Left ventricle myocardium superior (tissue), 1 donor: ENCODE data around the gene ZNF583. TPM values are rescaled to one million over a fixed set of nuclear protein-coding genes. Genes with fewer than 3 reads are reported as not detected.

ENCODE experiments used
- ATAC-seq: fragments of 200-7000 bp; cut with Tn5 transposase; one replicate; pipeline ENCODE4 v1.9.1; 2020; ENCODE audit warnings: mild to moderate bottlenecking, moderate library complexity
- DNase-seq: peaks from one replicate; pipeline ENCODE4 v3.0.0-alpha.2; 2020
- intact Hi-C: fragments of 100-400 bp; cut with micrococcal nuclease; formaldehyde crosslinking; loops from one replicate; pipeline ENCODE4 v1.11.0; 2022
- total RNA-seq: library from RNA; stranded (reverse); fragmentation: NEBNext Ultra II Directional; extraction: Animal tissue kit (Norgen Biotek cat#: 25700); gene quantifications from one replicate; pipeline ENCODE4 v1.2.1, GENCODE V29; 2021
- donor health status: DM: no; HTN: yes; CAD: no; lungs with severe emphysema.

Gene ZNF583
- total RNA-seq, 1 donor from 2014 or later = 5.3 TPM

DNA sequence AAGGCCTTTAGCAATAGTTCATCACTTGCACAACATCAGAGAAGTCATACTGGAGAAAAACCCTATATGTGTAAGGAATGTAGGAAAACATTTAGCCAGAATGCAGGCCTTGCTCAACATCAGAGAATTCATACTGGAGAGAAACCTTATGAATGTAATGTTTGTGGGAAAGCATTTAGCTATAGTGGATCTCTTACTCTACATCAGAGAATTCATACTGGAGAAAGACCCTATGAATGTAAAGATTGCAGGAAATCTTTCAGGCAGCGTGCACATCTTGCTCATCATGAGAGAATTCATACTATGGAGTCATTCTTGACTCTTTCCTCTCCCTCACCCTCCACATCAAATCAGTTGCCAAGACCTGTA is 19.8 kb downstream of the ZNF583 start:
- no peak for ATAC-seq
- intact Hi-C loops = no loop called here
- no peak for DNase-seq

DNA sequence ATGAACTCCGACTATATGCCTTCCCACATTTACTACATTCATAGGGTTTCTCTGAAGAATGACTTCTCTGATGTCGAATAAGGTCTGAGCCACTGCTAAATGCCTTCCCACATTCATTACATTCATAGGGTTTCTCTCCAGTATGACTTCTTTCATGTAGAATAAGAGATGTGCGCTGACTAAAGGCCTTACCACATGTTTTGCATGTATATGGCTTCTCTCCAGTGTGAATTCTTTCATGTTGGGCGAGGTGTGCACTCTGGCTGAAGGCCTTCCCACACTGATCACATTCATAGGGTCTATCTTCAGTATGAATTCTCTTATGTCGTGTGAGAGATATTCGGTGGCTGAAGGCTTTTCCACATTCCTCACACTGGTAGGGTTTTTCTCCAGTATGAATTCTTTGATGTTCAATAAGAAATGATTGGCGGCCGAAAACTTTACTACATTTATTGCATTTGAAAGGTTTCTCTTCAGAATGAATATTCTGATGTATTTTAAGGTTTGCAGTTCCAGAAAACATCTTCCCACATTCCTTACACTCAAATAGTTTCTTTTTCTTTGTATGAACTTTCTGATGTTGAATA is 37.2 kb downstream of the ZNF583 start:
- ATAC-seq = no peak
- intact Hi-C loops = no loop called here

DNA sequence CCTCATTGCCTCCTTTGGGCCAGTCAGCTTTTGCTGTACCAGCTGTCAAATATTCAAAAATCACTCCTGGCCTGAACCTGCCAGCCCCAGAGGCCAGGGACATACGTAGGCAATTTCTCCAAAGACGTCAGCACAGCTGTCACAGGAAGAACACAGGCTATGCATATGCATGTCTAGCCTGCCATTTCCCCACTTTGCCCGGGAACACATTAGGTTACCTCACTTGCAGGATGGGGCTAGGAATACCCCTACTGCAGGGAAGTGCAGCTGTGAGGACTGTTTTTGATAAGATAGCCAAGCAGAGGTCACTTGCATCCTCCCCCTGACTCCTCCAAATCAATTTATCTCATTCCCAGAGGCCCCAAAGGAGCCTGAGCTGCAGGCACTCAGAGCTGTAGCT is 70.2 kb downstream of the ZNF583 start:
- no peak for DNase-seq
- intact Hi-C loops = no loop called here
- no peak for ATAC-seq

More for the DNA sequence above, 37.2 kb downstream of the ZNF583 start:
- no peak for DNase-seq

GRCh38 chr19:56476093-56476492 is 72.0 kb downstream of the ZNF583 start:
- ATAC-seq (no peak), DNase-seq (no peak)
- intact Hi-C loops = no loop called here

Other genes starting within 250 kb of the ZNF583 start
- gene GALP, start 228.3 kb upstream of the ZNF583 start, total RNA-seq = not detected
- not detected for gene ZSCAN5B, start 206.5 kb upstream of the ZNF583 start, total RNA-seq
- gene ZSCAN5C, start 202.1 kb upstream of the ZNF583 start, total RNA-seq = not detected
- gene EDDM13, start 131.6 kb upstream of the ZNF583 start, total RNA-seq = not detected
- 18.4 TPM for gene ZSCAN5A, start 89.5 kb upstream of the ZNF583 start, total RNA-seq
- 5.5 TPM for gene ZNF582, start 10.8 kb upstream of the ZNF583 start, total RNA-seq
- gene ZNF667, start 73.0 kb downstream of the ZNF583 start, total RNA-seq = 5.6 TPM
- 7.6 TPM for gene ZNF471, start 103.5 kb downstream of the ZNF583 start, total RNA-seq
- gene ZFP28, start 134.6 kb downstream of the ZNF583 start, total RNA-seq = 4.9 TPM
- gene ZNF470, start 163.1 kb downstream of the ZNF583 start, total RNA-seq = 4.2 TPM
- gene ZNF71, start 191.0 kb downstream of the ZNF583 start, total RNA-seq = 6.6 TPM
- not detected for gene SMIM17, start 238.8 kb downstream of the ZNF583 start, total RNA-seq